Measurements from ENCODE around the gene FAM222A. TPM values are rescaled to one million over a fixed set of nuclear protein-coding genes. Genes with fewer than 3 reads are reported as not detected.

FAM222A gene
- total RNA-seq, 1 donor from 2014 or later: 5.4 TPM

DNA sequence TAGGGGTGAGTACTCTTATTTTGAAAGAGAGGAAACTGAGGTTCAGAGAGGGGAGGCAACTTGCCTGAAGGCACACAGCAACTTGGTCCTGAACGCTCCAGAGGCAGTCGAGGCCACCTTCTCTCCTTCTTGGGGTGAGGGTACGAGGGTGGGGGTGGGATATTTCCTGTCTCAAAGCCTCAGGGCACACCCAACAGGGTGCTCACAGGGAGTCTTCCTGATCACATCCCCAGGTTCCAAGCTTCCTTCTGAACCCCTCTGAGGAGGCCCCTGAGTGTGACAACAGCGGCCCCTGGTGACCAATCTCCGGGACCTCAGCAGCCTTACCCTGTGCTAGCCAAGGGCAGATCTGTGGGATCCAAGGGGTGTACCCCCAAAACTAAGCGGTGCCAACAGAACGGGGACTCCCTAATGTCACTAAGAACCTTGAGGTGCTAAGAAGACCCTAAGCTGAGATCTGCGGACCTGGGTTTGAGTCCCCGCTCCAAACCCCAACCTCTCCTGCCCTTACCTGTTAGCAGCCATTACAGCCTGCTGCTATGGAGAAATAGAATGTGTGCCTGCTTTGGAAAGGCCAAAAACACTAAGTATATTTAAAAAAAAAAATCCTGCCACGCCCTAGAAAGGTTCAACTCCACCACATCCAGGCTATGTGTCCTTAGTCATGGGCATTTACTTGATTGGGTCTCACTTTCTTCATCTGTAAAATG, 61.7 kb downstream of the FAM222A start:
- peak; percentile 72 for ATAC-seq

DNA sequence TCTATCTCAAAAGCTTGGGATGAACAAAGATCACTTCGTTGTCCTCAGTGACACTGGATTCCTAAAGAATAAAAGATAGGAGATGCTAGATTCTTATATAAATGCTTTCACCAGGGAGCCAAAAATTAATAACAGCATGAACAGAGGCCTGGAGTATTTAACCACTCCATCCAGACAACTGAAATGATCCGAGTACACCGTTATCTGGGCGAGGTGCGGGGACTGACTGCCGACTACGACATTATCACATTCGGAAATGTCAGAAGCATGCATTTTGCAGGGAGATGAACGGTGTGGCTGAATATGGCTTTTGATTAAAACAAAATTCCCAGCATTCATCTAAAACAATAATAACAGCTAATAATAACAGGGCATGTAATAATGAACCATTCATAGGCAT, 63.0 kb downstream of the FAM222A start:
- ATAC-seq: no peak

DNA sequence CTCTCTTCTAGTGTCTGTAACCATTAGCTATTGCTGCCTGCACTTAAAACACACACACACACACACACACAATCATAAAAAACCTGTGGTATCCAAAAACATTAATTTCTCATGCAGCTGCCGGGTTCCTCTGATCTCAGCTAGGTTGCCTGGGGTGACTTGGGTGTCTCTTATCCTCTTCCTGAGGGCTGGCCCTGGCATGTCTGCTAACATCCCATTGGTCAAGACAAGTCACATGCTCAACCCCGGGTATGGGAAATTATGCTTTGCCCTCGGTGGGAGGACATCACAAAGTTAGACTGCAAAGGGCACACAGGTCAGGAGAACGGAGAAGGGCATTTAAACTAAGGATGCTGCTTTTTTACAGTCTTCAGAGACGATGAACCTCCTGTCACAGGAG, 63.9 kb downstream of the FAM222A start:
- ATAC-seq: peak; percentile 29

DNA sequence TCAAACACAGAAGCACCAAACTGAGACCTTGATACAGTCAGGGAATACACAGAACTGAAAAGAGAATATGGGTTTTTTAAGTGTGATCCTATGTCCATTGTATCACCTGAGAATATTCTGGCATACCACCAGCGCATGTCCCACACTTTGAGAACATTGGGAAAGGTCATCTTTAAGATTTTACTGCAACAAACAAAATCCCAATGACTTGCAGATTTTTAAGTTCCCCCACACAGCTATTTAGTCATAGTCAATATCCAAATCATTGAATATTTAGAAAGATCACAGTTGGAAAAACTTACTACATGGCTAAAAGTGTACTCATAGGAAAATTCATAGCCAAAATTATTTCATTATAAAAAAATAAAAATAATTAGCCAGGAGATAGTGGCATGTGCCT, 65.1 kb downstream of the FAM222A start:
- ATAC-seq: no peak

DNA sequence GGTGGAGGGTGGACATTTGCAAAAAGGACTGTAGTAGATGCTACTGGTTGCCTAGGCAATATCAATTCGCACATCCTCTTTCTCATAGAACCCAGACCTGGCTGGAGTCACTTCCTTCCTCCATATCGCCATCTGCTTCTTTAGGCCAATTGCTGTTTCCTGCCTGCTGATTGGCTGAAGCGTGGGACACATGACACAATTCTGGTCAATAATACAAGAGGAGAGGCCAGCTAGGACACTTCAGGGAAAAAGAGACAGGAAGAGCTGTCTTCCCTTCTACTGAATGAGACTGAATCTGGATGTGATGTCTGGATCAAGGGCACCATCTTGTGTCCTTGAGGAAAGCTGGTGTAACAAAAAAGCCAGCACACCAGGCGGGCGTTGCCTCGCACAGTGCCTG, 65.8 kb downstream of the FAM222A start:
- ATAC-seq: peak; percentile 8

DNA sequence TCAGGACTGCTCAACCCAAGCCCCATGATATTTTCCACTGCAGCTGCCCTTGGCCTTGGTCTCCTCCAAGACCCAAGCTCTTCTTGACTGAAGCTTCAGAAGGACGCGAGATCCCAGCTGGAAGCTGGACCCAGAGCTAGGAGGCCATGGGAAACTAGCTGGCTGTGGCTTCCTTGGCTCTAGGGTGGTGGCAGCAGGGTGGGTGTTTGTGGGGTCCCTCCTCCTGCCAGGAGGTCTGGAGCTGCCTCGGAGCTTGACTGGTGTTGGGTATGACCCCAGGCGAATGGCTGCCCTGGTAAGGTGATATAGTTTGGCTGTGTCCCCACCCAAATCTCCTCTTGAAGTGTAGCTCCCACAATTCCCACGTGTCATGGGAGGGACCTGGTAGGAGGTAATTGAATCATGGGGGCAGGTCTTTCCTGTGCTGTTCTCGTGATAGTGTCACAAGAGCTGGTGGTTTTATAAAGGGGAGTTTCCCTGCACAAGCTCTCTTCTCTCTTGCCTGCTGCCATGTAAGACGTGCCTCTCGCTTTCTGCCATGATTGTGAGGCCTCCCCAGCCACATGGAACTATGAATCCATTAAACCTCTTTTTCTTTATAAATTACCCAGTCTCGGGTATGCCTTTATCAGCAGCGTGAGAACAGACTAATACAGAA, 68.2 kb downstream of the FAM222A start:
- ATAC-seq: no peak

DNA sequence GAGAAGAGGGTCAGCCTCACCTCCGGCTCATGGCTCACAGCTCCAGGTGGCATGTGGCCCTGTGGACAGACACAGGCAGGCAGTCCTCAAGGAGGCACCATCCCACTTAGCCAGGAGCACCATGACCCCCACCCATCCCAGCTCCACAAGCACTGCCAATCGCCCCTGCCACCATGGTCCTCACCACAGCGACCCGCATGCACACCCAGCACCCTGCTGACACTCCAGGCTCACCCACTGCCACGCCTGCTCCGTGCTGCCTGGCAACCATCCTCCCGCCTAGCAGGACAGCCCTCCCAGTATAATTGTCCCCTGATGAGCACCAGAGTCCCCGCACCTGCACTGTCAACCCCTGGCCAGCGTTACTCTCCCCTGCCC, 68.7 kb downstream of the FAM222A start:
- ATAC-seq: no peak

DNA sequence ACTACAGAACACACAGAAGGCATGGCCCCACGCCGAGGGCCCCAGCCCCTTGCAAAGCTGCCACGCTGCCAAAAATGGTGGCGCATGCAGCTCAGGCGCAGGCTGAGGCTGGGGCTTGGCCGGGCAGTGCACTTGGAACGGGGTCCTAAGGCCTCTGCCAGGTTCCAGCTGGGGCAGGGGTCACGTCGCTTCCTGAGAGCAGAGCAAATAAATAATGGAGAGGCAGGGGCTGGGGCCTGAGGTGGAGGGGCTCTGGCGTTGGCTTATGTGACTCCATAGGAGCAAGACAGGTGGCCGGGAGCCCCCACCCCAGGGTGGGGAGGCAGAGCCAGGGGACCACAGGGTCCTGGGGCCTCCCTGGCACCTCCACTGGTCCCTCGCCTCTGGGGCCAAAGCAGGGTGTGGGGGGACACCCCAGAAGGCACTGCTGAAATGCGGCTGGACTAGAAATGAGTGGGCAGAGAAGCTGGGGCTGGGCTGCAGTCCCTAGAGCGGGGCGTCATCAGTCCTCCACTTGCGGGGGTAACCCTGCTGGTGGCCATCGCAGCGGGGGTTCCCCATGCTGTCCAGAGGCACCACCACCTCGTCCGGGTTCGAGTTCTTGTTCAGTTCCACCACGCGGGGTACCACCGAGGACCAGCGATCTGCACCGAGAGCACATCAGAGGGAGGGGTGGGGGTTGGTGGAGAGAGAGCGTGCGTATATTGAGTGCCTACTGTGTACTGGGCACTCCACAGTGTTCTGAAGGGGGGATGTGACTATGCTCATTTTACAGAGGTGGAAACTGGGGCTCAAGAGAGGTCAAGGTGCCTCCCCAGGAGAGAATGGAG, 69.7 kb downstream of the FAM222A start:
- peak; percentile 14 for ATAC-seq

DNA sequence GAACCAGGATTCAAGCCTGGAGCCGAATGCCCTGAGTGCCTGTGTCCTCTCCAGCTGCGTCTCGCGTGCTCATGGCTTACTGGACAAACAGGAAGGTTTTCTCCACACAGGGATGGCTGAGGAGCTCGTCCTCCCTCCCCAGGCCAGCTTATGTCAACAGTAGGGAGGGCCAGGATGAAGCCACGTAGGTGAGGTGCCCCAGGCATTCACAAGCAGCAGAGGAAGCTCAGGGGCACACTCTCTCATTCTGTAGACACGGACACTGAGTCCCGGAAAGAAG, 70.3 kb downstream of the FAM222A start:
- no peak for ATAC-seq

DNA sequence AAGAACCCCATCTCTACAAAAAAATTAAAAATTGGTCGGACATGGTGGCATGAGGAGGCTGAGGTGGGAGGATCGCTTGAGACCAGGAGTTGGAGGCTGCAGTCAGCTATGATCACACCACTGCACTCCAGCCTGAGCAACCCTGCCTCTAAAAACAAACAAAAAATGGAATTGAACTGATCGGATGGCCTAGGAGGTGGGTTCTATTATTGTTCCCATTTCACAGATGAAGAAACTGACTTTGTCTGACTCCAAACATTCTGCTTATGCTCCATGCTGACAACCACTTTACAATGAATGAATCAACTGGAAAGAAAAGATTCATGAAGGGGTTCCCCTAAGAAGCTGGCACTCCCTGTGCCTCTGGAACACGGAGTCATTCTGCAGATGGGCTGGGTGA, 72.2 kb downstream of the FAM222A start:
- no peak for ATAC-seq

DNA sequence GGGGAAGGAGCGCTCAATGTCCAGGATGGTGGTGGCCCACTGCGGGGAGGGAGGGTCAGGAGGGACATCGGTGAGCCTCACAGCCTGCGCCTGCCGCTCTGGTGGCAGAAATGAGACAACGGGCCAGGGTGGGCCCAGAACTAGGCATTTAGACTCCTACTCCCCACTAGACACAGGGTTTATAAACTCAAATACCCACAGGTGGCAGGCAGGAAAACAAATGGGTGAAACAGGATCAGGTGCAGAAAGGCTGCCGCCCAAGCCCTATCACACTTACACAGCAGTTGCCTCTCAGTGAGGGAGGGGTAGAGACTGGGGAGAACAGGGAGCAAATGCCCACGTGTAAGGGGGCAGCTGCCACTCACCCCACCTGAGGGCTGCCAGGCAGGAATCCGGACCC, 73.2 kb downstream of the FAM222A start:
- ATAC-seq: no peak

DNA sequence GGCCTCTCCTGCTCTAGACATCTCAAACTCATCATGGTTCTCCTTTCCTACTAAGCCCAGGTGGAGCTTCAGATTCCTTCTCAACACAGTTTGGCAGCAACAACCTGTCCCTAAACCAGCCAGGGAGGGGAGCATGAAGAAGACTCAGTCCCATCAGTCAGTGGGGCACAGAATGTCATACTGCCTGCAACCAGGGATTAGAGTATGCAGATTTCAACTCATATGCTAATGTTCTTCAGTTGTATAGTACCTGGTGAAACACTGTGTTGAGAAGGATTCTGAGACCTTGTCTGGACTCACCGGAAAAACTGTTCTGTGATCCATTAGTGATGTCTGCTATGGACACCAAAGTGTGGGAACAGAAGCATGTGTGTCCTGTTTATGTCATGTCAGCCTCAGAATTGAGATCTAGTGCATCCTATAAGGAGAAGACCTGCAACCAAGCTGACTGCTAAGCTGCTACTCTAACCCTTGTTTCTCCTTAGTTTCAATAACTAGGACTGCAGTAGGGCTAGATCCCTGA, 76.0 kb downstream of the FAM222A start:
- ATAC-seq: no peak

DNA sequence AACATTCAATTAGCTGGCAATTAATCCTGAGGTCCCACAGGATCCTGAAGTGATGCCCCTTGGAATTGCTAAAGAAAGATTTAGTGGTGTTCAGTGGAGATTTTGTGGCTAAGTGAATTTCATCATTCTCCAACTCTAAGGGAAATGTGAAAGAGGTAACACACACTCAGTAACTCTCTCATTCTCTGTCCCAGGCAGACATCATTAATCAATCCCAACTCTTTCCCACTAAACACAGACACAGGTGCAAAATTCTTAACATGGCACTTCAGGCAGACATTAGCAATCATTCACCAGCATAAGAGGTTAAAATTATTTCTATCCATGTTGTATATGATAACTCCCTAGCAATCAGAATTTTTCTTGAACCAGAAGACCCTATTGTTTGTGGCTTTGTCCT, 79.4 kb downstream of the FAM222A start:
- no peak for ATAC-seq

DNA sequence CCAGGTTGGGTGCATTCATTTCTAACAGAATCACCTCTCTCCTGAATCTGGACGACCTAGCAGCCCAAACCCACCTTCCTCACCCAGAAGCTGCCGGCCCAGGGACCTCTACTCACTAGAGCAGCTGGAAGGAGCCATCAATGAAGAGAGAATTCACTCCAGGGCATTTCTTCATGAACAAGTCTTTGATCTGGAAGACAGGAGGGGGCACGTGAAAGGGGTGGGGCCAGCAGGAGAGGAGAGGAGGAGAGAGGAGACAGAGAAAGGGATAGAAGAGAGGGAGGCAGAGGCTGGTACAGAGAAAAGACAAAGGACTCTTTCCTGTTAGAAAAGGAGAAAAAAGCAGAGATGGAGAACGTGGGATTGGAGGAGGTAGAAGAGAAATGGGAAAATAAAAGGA, 79.8 kb downstream of the FAM222A start:
- ATAC-seq: no peak

DNA sequence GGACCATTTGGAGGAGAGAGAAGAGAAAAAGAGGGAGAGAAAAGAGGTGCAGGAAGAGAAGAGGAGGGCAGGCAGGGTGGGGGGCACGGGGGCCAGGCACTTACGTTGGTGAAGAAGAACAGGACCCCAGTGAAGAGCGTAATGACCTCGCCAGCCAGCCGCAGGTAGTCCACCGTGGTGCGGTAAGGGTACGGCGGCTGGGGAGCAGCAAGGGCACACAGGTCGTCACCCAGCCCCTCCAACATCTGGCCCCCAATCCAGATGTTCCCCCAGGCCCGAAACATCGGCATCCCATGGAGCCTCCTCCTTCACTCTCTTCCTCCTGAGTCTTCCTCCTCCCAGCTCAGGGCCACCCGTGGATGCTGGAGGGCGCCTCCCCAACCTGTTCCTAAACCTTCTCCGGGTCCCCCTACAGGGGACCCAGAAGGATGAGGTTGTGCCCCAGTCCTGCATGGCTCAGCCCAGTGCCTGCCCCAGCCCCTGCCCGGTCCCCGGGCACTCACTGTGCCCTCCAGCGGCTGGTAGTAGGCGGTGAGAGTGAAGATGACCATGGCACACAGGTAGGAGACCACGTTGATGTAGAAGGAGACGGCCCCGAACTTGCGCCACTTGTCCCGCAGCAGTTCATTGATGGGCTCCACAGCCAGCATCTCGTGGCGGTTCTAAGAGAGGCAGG, 80.3 kb downstream of the FAM222A start:
- peak; percentile 17 for ATAC-seq

DNA sequence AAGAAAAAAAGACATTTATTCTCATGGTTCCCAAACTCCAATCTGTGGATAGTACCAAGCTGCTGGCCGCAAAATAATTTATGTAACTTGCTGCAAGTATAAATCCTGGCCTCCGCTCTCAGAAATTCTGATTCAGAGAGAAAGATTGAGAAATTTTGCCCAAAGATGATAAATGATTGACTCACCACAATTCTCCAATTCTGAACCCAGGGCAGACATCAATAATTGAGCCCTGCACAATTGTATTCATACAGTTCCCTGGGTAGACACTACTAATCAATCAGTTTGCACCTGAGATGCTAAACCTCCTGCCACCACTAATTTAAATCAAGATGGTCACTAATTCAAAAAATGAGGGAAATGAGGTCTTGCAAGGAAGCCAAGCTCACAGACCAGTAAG, 81.4 kb downstream of the FAM222A start:
- no peak for ATAC-seq

DNA sequence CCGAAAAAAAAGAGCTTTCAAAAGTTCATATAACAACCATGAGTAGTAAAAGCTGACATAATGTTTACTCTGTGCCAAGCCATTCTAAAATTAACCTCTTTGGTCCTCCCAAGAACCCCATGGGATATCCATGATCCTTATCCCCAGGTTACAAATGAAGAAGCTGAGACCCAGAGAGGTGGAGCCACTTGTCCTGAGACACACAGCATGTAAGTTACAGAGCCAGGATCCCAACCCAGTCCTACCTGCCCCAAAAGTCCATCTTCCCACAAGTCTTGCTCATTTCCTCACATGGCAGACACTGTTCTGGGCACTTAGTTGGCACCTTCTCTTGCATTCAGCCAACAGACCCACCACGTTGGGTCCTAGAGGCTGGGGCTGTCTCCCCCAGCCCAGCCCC, 82.4 kb downstream of the FAM222A start:
- ATAC-seq: no peak

DNA sequence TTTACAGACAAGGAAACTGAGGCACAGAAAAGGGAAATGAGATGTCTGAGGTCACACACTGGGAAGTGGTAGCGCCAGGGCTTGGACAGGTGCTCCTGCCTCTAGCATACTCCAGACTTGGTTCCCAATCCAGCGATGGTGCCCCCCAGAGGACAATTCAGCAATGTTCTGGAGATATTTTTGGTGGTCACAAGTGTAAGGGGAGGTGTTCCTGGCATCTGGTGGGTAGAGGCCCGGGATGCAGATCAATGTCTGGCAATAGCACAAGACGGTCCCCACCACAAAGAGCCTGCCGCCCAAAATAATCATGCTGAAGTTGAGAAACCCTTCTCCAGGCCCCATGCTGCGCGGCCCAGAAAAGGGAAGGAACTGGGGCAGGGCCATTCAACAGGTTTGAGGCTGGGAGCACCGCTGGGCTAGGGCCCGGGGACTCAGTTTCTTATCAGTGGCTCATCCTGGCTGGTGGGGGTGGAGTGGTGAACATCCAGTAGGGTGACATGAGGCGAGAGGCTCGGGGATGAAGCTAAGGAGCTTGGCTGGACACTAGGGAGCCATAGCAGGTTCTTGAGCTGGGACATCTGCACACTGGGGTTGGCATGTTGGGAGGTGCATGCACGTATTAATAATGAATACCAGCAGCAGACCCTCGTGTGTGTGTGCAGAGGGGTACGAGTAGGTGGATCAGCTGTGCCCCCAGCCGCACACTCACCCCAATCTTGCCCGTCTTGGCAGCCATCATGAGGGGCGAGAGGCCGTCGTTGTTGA, 84.5 kb downstream of the FAM222A start:
- ATAC-seq: no peak

DNA sequence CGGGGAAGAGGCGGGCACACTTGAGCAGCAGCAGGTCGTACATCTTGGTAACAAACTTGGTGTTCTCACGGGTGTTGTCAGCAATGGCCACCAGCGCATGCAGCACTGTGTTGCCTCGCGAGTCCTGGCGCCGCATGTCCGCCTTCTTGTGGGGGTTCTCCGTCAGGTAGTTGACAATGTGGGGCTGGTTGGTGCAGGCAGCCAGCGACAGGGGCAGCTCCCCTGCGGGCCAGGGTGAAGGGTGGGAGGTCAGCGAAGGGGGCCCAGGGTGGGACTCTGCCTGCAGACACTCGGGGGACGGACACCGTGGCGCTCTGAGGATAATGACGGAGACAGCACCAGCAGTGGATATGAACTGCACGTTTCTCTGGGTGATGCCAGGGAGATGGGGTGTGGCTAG, 85.1 kb downstream of the FAM222A start:
- peak; percentile 24 for ATAC-seq

DNA sequence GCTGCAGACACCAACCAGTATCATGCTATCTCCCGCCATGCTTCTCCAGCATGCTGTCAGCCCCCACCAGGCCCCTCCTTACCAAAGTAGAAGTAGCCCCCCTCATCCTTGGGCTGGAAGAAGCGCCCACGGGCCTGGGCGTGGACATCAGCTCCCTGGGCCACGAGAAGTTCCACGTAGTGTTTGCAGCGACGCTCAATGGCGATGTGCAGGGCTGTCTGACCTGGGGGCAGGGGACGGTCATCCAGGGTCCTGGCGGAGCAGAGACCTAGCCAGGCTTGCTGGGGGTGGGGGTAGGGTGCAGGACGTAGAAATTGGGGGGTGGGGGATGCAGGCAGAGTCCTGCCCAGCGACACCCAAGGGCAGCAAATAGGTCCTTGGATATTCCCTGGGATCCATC, 86.9 kb downstream of the FAM222A start:
- no peak for ATAC-seq

DNA sequence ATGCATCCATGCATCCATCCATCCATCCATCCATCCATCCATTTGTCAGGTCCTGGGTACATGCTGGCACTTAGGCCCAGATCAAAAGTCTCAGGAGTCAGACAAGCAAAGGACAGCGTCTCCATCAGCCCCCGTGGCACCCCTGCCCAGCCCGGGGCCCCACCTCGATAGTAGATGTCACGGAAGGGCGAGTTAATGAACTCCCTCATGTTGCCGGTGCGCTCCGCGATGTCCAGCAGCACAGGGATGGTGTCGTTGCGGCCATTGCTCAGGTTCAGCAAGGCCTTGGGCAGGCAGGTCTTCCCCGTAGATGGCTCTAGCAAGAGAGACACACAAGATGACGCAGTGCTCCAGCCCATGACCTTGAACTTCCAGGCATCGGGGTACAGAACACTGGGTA, 89.2 kb downstream of the FAM222A start:
- no peak for ATAC-seq

DNA sequence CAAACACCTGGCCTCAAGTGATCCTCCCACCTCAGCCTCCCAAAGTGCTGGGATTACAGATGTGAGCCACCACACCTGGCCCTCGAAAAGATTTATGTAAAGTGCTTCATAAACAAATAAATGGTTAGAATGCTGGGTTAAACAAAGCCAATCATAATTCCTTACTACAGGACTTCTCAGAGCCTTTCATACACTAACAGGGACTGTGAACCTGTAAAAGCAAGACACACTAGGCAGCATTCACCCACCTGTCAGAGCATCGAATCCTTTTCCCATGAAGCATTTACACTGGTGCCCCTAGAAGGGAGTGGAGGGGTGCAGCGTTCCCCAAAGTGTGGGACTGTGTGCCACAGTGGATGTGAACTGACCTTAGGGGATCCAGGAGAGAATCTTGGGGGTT, 90.1 kb downstream of the FAM222A start:
- ATAC-seq: no peak
